Hepatic stellate cell (primary cell): ENCODE measurements around the gene PPEF2.

Experiments
- DNase-seq: peaks from one replicate; pipeline ENCODE4 v3.0.0; 2011; ENCODE audit warnings: low spot score

Gene PPEF2

DNA sequence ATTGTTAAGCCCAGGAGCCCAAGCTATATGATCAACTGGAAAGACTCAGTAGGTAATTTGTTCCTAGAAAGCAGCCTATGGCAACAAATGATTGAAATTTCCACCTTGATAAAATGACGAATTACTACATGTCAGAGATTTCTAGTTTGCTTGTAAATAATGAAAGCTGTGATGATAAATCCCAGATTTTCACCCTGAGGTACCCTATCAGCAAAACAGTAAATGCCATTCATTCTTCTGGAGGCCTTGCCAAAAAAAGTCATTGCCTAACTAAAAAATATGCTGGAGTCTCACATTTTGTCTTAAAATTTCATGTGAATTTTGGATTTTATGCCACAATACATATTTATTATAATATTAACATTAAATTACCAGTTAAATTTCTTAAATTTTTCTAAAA, 71.3 kb downstream of the PPEF2 start:
- DNase-seq: no peak

DNA sequence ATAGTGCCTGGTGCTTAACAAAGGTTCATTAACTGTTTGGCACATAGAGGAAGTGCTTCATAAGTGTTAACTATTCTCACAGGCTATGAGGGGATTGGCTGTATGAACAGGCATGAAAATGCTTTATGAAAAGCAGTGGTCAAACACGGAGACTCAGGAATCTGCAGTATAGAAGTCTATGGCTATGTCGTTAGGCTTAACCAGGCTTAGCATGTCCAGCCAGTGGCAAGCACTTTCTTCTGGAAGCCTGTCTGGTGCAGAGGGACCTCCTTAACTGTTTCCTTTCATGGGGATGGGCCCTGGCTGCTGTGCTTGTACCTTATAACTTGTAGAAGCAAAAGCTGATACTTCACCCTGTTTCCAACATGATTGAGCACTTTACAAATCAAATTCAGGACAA, 78.4 kb downstream of the PPEF2 start:
- DNase-seq: no peak

DNA sequence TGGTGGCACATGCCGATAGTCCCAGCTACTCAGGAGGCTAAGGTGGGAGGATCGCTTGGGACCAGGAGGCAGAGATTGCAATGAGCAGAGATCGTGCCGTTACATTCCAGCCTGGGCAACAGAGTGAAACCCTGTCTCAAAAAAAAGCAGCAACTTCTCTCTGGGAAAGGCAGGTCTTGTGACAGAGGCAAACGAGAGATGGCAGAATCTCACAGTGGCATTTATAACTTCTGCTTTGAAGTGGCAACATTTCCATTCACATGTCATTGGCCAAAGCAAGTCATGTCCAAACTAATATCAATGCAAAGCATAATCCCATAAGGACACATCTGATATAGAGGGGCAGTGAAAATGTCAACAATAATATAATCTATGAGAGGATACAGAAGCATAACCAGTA, 79.8 kb downstream of the PPEF2 start:
- no peak for DNase-seq

DNA sequence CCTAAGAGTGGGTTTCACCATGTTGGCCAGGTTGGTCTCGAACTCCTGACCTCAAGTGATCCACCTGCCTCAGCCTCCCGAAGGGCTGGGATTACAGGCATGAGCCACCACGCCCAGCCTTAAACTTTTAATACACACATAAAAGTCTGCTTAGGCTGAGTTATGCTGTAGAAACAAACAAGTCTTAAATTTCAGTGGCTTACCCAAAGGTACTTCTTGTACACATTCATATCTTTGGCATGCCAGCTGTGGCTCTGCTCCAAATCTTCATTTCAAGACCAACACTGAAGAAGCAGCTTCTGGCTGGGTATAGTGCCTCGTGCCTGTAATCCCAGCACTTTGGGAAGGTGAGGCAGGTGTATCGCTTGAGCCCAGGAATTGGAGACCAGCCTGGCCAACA, 80.3 kb downstream of the PPEF2 start:
- no peak for DNase-seq

DNA sequence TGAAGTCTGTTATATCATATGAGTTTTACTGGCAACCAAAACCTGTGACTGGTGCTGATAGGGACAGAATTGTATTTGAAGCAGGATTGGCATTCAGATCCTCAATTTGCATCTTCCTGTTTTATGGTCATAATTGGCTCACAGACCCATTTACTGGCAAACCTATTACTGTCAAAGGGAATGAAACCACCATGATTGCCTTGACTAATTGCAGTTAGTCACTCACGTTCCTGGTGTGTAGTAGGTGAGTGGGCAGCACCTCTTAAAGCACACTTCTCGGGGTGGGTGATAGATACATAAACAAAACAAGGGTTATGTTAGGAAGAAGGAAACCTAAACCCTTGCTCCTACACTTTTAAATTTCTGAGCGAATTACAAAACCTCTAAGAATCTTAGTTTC, 81.0 kb downstream of the PPEF2 start:
- DNase-seq: no peak

DNA sequence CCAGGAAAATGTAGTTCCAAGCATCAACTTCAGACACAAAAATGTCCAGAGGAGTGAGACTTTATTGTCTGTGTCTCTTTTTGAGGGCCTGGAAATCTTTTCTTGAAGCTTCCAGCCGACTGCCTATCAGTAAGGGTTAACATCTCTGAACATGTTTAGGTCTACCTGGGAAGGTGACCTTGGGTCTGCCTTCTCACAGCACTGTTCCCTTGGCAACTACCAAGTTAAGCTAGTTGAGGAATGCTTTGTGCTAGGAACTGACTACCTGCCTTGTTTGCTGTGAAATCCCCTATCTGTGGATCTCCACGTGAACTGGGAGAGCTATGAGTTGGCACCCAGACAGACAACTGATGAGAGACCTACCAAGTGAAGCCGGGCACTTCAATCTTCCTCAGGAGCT, 81.6 kb downstream of the PPEF2 start:
- no peak for DNase-seq

DNA sequence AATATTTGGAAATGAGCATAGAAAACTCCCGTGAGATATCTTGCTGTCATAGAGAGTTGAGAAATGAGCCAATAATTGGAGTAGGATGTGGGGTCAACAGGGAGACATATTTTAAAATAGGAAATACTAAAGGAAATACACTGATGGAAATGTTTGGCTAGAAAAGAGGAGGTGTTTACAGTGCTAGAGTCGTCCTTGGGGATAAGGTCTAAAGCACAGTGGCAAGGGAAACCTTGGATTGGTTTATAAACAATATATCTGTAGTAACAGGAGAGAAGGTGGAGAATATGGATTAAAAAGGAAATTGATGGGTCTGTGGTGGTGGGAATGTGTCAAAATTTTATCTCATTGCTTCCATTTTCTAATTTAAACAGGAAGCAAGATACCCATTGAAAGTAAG, 82.1 kb downstream of the PPEF2 start:
- no peak for DNase-seq

DNA sequence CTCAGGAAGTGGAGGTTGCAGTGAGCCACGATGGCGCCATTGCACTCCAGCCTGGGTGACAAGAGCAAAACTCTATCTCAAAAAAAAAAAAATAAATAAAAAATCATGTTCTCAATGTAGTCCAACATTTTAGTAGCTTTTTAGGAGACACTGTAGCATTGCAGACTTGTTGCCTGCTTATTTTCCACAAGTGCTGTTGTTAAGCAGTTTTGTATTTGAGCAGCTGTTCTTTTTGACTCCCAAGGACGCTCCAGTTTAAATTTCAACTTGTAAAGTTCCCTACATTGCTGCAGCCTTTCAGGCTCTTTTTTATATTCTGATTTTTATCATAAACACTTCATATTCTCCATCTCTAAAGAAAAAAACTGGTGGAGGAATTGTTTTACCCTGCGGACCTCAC, 83.1 kb downstream of the PPEF2 start:
- DNase-seq: no peak

DNA sequence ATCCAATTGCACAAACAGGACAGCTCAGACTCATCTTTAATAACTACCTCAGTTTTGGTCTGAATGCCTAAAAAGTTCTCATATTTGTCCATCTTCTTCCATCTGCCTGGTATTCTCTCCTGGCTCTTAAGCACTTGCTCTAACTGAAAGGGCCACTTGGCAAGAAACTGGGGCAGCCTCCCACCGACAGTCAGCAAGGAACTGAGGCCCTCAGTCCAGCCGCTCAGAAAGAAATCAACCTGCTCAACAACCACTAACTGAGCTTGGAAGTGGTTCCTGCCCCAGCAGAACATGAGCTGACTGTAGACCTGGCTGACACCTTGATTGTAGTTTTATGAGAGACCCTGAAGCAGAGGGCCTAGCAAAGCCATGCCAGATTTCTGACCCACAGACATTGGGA, 84.4 kb downstream of the PPEF2 start:
- no peak for DNase-seq
